HG03025 (cell line): ENCODE measurements around the gene RFX1.
"Not testable (repeated sequence)": the region's sequence is repeated elsewhere in the genome, so short reads cannot be mapped to it uniquely, and the experiment has no call there.

Experiments
- ATAC-seq: cut with Tn5 transposase; IDR thresholded peaks from one replicate; pipeline ENCODE4 v1.9.1; 2021; ENCODE audit warnings: mild to moderate bottlenecking, moderate library complexity; ENCODE audit not compliant: unreplicated experiment, low FRiP score

Gene RFX1

GRCh38 chr19:14027856-14028450, 21.8 kb upstream of the RFX1 start, which contains the start of gene RLN3:
TSS of gene RLN3 (plus strand) at chr19:14028148. CDS start at chr19:14028205, 57 bp downstream.
- no peak for ATAC-seq

GRCh38 chr19:14026652-14027192, 20.6 kb upstream of the RFX1 start:
- ATAC-seq = not testable (repeated sequence)

- no peak for ATAC-seq
These were observed 17.5 kb upstream of the RFX1 start for GRCh38 chr19:14023404-14024235.

- ATAC-seq = no peak
These were observed 16.3 kb upstream of the RFX1 start for GRCh38 chr19:14022469-14022868.

- ATAC-seq = no peak
These were observed 15.4 kb upstream of the RFX1 start for GRCh38 chr19:14021474-14021873.

- ATAC-seq = not testable (repeated sequence)
These were observed 13.6 kb upstream of the RFX1 start for GRCh38 chr19:14019739-14020138.

- ATAC-seq = no peak
These were observed 13.0 kb upstream of the RFX1 start for GRCh38 chr19:14019100-14019499.

GRCh38 chr19:14015524-14016035, 9.5 kb upstream of the RFX1 start:
- peak; percentile 68 for ATAC-seq

GRCh38 chr19:14012378-14012915, 6.3 kb upstream of the RFX1 start:
- ATAC-seq = no peak

GRCh38 chr19:14006766-14007562, 844 bp upstream of the RFX1 start:
- ATAC-seq = peak; percentile 36

GRCh38 chr19:14005349-14006084, 603 bp downstream of the RFX1 start:
- peak; percentile 43 for ATAC-seq

- no peak for ATAC-seq
These were observed 1.3 kb downstream of the RFX1 start for GRCh38 chr19:14004619-14005348.

GRCh38 chr19:14003251-14004055, 2.7 kb downstream of the RFX1 start:
- no peak for ATAC-seq

GRCh38 chr19:14002571-14003250, 3.4 kb downstream of the RFX1 start:
- no peak for ATAC-seq

- ATAC-seq = no peak
These were observed 5.3 kb downstream of the RFX1 start for GRCh38 chr19:14000691-14001375.

GRCh38 chr19:13999085-13999484, 7.0 kb downstream of the RFX1 start:
- no peak for ATAC-seq

GRCh38 chr19:13998426-13998825, 7.7 kb downstream of the RFX1 start:
- no peak for ATAC-seq
